Activated CD8-positive, alpha-beta memory T cell treated with anti-CD3 and anti-CD28 coated beads, Interleukin-2, amount 50 U/mL, for 24 hours (primary cell): ENCODE results near the gene LCE2A.
"Not testable (repeated sequence)": the region's sequence is repeated elsewhere in the genome, so short reads cannot be mapped to it uniquely, and the experiment has no call there.

ENCODE experiments used
- DNase-seq: peaks from one replicate; pipeline ENCODE4 v3.0.0-alpha.2; 2020; ENCODE audit errors: extremely low read depth

Gene LCE2A

GRCh38 chr1:152697701-152698600, at the start of gene LCE2A:
TSS of gene LCE2A (plus strand) at chr1:152698345. CDS start at chr1:152698902, 557 bp downstream.
- DNase-seq, result no peak

- no peak for DNase-seq
Observed at GRCh38 chr1:152654110-152654509, 44.0 kb upstream of the LCE2A start.

- no peak for DNase-seq
Observed at GRCh38 chr1:152656459-152656858, 41.7 kb upstream of the LCE2A start.

GRCh38 chr1:152657677-152658076, 40.5 kb upstream of the LCE2A start:
- no peak for DNase-seq

GRCh38 chr1:152658649-152659048, 39.5 kb upstream of the LCE2A start:
- DNase-seq, result no peak

- DNase-seq, result no peak
Observed at GRCh38 chr1:152663098-152663497, 35.0 kb upstream of the LCE2A start, which contains the start of gene LCE2D. TSS of gene LCE2D (plus strand) at chr1:152663380. CDS start at chr1:152664106, 726 bp downstream.

GRCh38 chr1:152666171-152666570, 32.0 kb upstream of the LCE2A start:
- DNase-seq, result not testable (repeated sequence)

GRCh38 chr1:152667648-152668047, 30.5 kb upstream of the LCE2A start:
- no peak for DNase-seq

- no peak for DNase-seq
Observed at GRCh38 chr1:152673016-152673415, 25.1 kb upstream of the LCE2A start.

GRCh38 chr1:152674983-152675382, 23.2 kb upstream of the LCE2A start, which contains the start of gene LCE2C:
TSS of gene LCE2C (plus strand) at chr1:152675279. CDS start at chr1:152676016, 737 bp downstream.
- not testable (repeated sequence) for DNase-seq

GRCh38 chr1:152679459-152679858, 18.7 kb upstream of the LCE2A start:
- no peak for DNase-seq

GRCh38 chr1:152681616-152682015, 16.5 kb upstream of the LCE2A start:
- DNase-seq, result no peak

- no peak for DNase-seq
Observed at GRCh38 chr1:152683846-152684245, 14.3 kb upstream of the LCE2A start.

- not testable (repeated sequence) for DNase-seq
Observed at GRCh38 chr1:152685823-152686222, 12.3 kb upstream of the LCE2A start, which contains the start of gene LCE2B. TSS of gene LCE2B (plus strand) at chr1:152686123. CDS start at chr1:152686844, 721 bp downstream.

- DNase-seq, result no peak
Observed at GRCh38 chr1:152699746-152700145, 1.6 kb downstream of the LCE2A start.

GRCh38 chr1:152707860-152708259, 9.7 kb downstream of the LCE2A start, which contains the start of gene LCE4A:
TSS of gene LCE4A (plus strand) at chr1:152708160. CDS start at chr1:152709076, 916 bp downstream.
- no peak for DNase-seq

GRCh38 chr1:152718238-152718637, 20.1 kb downstream of the LCE2A start:
- DNase-seq, result no peak

- no peak for DNase-seq
Observed at GRCh38 chr1:152725261-152725660, 27.1 kb downstream of the LCE2A start.

- no peak for DNase-seq
Observed at GRCh38 chr1:152728986-152729385, 30.8 kb downstream of the LCE2A start.

- no peak for DNase-seq
Observed at GRCh38 chr1:152735648-152736047, 37.5 kb downstream of the LCE2A start.

- DNase-seq, result no peak
Observed at GRCh38 chr1:152737997-152738396, 39.9 kb downstream of the LCE2A start.

GRCh38 chr1:152739841-152740240, 41.7 kb downstream of the LCE2A start:
- DNase-seq, result no peak

GRCh38 chr1:152741656-152742055, 43.5 kb downstream of the LCE2A start:
- no peak for DNase-seq
